ENCODE results near the gene GFER.

GFER gene

GRCh38 chr16:1974157-1975070, 9.6 kb upstream of the GFER start:
- DNase-seq (ENCODE audit: low read depth in 2 of 2) = no peak

DNA sequence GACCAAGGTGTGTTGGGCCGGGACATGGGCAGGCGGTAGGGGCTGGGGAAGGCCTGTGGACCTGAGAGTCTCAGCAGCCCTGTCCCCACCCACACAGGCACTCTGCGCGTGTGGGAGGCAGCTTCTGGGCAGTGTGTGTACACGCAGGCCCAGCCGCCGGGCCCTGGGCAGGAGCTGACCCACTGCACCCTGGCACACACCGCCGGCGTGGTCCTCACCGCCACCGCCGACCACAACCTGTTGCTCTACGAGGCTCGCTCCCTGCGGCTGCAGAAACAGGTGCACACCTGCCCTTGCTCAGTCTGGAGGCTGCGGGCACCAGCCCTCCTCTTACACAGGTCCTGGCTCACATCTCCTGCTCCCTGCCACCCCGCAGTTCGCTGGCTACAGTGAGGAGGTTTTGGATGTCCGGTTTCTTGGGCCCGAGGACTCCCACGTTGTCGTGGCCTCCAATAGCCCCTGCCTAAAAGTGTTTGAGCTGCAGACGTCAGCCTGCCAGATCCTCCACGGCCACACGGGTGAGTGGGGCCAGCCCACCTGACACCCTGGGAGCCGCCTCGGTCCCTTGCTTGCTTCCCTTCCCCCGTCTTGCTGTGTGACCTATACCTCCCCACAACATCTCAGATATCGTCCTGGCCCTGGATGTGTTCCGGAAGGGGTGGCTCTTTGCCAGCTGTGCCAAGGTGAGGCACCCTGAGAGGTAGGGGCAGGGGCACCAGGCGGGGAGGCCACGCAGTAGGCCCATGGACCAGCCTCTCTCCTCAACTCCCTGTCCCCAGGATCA, 8.4 kb upstream of the GFER start:
- DNase-seq (ENCODE audit: low read depth in 2 of 2) = no peak

DNA sequence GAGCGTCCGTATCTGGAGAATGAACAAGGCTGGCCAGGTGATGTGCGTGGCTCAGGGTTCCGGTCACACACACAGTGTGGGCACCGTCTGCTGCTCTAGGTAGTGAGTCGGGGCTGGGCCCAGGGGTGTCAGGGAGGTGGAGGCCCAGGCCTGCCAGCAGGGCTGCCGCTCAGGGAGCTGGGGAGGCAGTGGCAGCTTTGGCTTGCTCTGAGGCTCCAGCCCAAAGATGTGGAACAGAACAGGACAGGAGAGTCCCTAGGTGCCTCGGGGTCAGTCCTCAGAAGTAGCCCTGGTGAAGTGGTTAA, 7.8 kb upstream of the GFER start:
- no peak for DNase-seq (ENCODE audit: low read depth in 2 of 2)

DNA sequence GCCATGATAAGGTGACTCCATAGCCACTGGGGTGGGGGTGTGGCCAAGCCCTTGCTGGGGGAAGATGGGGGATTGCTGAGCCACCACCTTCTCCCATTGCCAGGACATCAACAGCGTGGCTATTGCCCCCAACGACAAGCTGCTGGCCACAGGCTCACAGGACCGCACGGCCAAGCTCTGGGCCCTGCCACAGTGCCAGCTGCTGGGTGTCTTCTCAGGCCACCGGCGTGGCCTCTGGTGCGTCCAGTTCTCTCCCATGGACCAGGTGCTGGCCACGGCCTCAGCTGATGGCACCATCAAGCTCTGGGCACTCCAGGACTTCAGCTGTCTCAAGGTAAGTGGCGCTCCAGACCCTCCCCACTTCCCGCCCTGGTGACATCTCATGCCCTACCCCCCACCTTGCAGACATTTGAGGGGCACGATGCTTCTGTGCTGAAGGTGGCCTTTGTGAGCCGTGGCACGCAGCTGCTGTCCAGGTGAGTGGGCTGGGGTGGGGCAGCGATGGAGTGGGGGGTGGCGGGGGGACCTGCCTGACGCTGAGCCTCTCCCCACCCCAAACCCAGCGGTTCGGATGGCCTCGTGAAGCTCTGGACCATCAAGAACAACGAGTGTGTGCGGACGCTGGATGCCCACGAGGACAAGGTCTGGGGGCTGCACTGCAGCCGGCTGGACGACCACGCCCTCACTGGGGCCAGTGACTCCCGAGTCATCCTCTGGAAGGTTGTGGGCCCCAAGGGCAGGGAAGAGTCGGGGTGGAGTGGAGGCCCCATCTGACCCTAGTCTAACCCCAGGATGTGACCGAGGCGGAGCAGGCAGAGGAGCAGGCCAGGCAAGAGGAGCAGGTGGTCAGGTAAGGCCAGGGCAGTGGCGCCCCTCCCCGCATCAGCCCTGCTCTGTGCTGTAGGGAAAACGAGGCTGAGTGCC, 6.8 kb upstream of the GFER start:
- DNase-seq (ENCODE audit: low read depth in 2 of 2) = no peak

GRCh38 chr16:1977875-1978268, 6.1 kb upstream of the GFER start:
- no peak for DNase-seq (ENCODE audit: low read depth in 2 of 2)

- no peak for DNase-seq (ENCODE audit: low read depth in 2 of 2)
Measured at GRCh38 chr16:1978476-1979120, 5.4 kb upstream of the GFER start.

DNA sequence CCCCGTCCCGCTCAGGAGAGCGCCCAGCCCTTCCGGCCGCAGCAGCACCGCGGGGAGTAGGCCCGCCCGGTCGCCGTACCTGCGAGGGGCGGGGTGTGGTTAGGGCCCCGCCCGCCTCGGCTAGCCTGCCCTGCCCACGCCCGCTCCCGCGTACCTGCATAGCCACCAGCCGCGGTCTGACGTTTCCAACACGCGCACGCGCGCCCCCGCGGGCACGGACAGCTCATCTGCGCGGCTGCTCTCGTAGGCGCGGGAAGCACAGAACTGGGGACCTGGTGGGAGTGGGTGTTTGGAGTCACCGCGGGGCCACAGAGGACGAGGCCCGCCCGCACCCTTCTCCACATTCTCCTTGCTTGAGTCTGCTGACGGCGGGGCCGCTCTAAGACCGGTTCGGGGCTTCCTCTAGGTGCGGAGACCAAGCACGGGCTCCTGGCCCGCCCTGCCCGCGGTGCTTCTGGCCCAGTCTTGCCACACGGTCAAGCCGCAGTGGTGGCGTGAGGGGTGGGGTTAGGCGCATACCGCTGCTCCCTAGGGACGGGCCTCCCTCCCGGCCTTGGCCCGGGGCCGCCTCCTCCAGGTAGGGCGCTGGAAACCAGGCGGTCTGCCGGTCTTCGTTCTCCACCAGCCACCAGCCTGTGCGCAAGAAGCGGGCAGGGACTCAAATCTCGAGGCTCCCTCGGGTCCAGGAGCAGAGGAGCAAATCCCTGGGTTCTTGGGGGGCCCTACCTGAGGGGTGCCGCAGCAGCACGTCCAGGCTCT, 4.5 kb upstream of the GFER start:
- DNase-seq (ENCODE audit: low read depth in 2 of 2) = no peak

GRCh38 chr16:1980030-1980769, 3.8 kb upstream of the GFER start:
- DNase-seq (ENCODE audit: low read depth in 2 of 2) = no peak

GRCh38 chr16:1980770-1981087, 3.3 kb upstream of the GFER start:
- DNase-seq (ENCODE audit: low read depth in 2 of 2) = no peak

- DNase-seq (ENCODE audit: low read depth in 2 of 2) = no peak
Measured at GRCh38 chr16:1981398-1981836, 2.6 kb upstream of the GFER start, which contains the start of gene NOXO1. TSS of gene NOXO1 (minus strand) at chr16:1981469. CDS start at chr16:1981179, 290 bp downstream.

DNA sequence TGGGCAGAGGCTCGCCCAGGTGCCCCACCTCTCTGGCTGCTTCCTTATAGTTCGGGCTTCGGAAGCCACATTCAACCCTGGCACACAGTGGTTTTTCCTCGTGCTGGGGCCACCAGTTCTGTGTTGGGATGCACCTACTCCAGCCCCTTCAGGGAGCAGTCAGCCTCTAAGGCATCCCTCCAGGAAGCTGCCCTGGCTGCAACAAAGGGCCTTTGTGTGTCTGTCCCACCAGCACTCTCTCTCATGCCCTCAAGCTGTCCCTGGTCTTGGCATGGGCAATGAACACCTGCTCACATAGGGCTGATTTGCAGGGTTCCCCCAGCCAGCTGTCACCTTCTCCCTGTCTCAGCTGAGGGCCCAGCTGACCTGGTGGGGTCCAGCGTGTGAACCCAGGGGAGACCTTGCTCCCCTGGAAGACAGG, 2.0 kb upstream of the GFER start:
- no peak for DNase-seq (ENCODE audit: low read depth in 2 of 2)

DNA sequence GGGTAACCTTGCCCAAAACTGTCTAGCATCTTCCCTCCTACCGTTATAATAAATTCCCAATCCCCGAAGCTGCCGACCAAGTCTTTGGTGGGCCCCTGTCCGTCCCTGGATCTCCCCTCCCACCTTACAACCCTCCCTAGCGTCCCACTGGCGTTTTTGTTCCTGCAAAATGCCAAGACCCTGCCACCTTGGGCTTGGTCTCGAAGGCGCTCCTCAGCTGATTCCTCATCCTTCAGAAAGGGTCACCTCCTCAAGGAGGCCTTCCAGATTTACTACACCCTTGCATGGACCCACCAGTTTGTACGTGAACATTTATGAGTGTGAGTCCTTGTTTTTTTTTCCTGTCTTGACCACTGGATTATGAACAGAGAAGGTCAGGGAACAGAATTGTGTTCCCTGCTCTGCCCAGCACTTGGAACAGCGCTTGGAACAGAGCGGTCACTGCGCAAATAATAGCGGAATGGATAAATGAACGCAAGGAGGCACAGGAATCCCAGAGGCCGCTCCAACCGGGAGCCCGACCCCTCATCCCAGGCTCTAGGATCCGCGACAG, 926 bp upstream of the GFER start:
- no peak for DNase-seq (ENCODE audit: low read depth in 2 of 2)

- DNase-seq (ENCODE audit: low read depth in 2 of 2) = no peak
Measured at GRCh38 chr16:1984347-1985225, 593 bp downstream of the GFER start.

GRCh38 chr16:1985466-1986150, 1.6 kb downstream of the GFER start:
- no peak for DNase-seq (ENCODE audit: low read depth in 2 of 2)

DNA sequence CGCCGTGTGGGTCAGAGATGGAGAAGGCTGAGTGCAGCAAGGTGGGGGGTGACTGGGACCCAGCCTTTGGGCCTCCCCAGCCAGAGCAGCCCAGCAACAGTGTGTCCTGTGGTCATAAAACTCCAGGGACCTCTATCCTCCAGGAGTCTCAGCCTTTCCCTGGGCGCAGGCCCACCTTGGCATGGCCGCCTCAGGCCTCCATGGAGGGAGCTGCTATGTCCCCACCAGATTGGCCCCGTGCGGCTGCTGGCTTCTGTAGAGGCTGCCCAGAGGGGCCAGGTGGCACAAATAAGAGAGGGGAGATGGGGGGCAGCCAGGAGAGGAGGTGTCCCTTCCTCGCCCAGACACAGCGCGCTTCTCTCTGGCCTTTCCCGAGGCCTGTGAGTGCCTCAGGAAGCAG, 3.2 kb downstream of the GFER start:
- no peak for DNase-seq (ENCODE audit: low read depth in 2 of 2)

DNA sequence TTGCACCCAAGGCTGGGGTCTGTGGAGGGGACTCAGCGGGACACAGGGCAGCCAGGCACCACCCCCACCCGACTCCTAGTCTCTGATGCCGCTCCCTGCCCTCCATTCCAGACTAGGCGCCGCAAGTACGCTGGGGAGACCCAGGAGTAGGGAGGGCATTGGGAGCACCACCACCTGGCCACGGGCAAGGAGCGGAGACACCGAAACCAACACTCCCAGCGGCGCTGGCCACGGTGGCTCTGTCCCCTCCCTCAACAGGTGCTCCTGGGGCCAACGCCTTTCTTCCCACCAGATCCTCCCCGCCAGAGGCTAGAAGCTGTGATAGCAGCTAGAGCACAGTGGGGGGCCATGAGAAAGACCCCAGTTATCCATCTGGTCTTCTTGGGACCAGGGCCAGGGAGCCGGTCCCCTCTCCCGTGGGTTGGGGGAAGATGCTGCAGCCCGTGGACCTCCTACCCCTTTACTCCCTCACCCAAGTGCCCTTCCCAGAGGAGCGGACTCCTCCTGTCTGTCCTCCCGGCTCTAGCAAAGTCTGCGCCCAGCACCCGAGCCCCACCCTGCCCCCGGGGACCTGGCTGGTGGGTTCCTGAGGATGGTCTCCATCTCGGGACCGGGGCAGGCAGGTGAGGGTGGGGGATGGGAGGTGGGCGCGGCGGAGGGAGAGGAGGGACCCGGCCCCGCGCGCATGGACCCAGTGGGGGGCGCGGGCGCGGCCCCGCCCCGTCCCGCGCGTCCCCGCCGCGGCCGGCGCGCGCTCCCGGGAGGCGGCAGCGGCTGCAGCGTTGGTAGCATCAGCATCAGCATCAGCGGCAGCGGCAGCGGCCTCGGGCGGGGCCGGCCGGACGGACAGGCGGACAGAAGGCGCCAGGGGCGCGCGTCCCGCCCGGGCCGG, 5.5 kb downstream of the GFER start, which contains the start of gene SYNGR3:
TSS of gene SYNGR3 (plus strand) at position 762 of the 892 bp plus-strand sequence. CDS start 133 bp downstream, outside the sequence.
- DNase-seq (ENCODE audit: low read depth in 2 of 2) = no peak

GRCh38 chr16:1990101-1990350, 6.0 kb downstream of the GFER start:
- DNase-seq (ENCODE audit: low read depth in 2 of 2) = no peak
